NCI-H128 (cell line): ENCODE data around the gene DYNC2H1.
"Not testable (repeated sequence)": the region's sequence is repeated elsewhere in the genome, so short reads cannot be mapped to it uniquely, and the experiment has no call there.

ENCODE experiments used
- DNase-seq: peaks from one replicate; lab custom pipeline; 2025; ENCODE audit not compliant: unreplicated experiment; lab: John Stamatoyannopoulos, UW

DYNC2H1 gene

DNA sequence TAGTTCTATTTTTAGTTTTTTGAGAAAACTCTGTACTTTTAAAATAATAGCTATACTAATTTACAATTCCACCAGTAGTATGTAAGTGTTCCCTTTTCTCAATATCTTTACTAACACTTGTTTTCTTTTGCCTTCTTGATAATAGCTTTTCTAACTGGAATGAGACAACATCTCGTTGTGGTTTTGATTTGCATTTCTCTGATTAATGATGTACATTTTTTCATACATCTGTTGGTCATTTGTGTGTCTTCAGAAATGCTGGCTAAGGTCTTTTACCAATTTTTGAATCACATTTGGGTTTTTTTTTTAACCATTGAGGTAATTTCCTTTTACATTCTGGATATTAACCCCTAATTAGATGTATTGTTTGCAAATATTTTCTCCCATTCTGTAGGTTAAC lies 258.9 kb downstream of the DYNC2H1 start:
- no peak for DNase-seq

DNA sequence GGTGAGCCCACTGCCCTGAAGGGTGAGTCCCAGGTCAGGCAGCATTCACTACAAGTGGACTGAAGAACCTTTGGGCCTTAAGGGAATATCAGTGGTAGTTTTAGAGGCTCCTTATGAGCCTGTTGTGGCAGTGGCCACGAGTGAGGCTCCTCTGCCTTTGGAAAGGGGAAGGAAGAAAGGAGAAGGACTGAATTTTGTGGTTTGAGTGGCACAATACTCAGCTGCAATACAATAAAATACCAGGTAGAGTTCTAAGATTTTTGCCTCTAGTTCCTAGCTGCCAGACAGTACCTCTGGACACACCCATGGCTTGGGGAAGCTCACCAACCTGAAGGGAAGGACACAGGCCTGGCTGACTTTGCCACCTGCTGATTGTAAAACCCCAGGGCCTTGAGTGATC lies 260.9 kb downstream of the DYNC2H1 start:
- no peak for DNase-seq

DNA sequence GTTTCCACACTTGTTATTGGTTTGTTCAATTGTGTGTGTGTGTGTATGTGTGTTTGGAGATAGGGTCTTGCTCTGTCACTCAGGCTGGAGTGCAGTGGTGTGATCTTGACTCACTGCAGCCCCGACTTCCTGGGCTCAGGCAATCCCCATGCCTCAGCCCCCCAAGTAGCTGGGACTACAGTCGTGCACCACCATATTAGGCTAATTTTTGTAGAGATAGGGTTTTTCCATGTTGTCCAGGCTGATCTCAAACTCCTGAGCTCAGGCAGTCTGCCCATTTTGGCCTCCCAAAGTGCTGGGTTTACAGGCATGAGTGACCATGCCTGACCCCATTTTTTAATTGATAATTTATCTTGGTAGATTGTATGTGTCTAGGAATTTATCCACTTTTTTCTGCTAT lies 263.7 kb downstream of the DYNC2H1 start:
- no peak for DNase-seq

DNA sequence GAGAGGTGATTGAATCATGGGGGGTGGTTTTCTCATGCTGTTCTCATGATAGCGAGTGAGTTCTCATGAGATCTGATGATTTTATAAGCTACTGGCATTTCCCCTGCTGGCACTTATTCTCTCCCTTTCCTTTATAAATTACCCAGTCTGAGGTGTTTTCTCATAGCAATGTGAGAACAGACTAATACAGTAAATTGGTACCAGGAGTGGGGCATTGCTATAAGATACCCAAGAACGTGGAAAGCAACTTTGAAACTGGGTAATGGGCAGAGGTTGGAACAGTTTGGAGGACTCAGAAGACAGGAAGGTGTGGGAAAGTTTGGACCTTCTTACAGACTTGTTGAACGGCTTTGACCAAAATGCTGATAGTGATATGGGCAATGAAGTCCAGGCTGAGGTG lies 265.0 kb downstream of the DYNC2H1 start:
- not testable (repeated sequence) for DNase-seq

DNA sequence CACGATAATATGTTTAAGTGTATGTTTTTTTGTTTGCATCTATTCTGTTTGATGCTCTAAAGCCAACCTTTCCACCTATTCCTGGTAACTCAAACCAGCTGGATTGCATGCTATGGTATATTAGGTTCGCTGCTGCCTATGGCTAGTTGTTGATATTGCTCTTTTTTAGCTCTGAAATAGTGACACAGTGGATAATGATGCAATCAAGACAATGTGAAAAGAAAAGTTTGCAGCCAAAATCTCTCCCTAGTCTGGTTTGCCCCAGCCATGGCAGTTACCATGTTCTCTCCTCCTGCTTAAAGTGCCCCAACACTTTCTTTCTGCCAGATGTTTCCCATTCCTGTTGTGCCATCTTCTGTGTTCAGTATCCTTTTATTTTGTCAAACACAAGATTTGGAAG lies 269.7 kb downstream of the DYNC2H1 start:
- no peak for DNase-seq

DNA sequence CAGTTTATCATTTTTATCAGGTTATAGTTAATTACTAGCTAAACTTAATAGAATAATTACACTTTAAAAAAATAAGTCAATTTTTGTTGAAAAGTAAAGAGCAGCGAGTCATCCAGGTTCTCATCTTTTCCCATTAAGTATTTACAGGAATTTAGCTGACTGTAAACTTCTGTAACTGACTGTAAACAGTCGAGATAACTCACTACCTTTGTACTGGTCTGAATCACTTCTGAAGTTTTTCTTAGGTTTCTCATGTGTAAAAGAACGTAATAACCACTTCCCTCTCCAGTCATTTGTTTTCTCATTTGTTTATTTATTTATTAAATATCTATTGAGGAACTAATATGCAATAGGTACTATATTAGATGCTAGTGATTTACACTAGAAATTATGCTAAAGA lies 270.8 kb downstream of the DYNC2H1 start:
- DNase-seq: no peak

DNA sequence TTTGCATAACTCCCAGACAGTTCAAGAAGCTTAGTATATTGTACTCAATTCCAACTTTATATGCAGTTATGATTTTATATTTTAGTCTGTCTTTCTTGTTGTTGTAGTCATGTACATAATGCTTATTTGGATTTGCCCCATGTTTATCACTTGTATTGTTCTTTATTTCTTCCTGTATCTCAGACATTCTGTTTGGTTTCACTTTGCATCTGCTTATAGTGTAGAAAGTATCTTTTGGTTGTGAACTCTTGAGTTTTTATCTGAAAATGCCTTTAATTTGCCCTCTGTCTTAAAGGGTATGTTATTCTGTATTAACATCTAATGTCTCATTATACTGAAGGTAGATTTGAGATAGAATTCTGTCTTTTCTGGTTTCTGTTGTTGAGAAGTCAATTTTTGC lies 275.4 kb downstream of the DYNC2H1 start:
- DNase-seq: no peak

DNA sequence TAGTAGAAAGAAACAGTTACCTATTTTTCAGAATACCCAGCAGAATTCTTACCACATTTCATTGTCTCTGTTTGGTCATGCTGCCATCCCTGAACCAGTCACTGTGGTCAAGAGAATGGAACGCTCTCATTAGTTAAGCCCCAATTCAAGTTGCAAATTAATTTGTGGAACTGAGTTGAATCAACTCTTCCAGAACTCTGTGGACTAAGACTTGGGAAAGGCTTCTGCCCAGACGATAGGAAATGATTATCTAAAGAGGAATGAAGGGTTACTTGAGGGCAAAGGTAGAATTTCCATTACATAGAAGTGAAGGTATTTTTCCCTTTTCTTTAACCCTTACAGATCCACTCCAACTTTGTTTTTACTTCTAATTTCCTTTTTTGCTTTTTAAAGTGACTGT lies 286.4 kb downstream of the DYNC2H1 start:
- no peak for DNase-seq

DNA sequence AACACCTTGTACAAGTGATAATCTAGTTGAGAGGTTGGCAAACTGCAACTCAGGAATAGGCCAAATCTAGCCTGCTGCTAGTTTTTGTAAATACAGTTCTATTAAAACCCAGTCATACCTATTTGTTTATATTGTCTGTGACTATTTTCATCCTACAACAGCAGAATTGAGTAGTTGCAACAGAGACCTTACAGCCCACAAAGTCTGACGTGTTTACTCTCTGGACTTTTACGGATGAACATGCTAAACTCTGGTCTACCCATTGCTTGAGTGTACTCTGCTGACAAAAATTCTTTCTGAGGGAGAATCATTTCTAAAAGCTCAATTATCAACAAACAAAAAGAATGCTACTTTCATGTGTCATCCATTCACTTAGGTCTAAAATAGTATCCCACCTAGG lies 287.0 kb downstream of the DYNC2H1 start:
- DNase-seq: no peak

DNA sequence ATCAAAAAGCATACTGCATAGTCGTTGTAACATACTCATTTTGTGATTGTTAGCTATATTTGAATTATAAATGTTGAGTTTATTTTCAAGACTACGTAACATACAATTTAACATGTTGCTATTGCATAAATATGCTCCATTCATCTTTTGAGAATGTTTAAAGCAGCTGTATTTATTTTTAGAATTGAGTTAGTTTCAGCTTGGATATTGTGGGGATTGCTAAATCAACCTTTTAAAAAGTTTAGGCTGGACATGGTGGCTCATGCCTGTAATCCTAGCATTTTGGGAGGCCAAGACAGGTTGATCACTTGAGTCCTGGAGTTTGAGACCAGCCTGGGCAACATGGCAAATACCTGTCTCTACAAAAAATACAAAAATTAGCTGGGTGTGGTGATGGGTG lies 288.1 kb downstream of the DYNC2H1 start:
- no peak for DNase-seq

DNA sequence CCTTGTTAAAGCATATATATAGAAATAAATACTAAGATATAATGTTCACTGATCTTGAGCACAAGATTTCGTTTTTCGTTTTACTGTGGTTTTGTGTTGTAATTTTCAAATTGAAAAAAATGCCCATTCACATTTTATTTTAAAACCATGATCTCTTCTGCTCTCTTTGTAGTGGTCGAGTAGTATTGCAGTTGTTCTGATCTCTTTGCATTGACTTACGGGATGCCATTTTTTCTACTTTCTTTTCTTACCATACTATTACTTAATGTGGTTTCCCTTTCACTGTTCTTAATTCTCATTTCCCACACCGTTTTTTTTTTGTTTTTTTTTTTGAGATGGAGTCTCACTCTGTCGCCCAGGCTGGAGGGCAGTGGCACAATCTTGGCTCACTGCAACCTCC lies 289.6 kb downstream of the DYNC2H1 start:
- DNase-seq: no peak

DNA sequence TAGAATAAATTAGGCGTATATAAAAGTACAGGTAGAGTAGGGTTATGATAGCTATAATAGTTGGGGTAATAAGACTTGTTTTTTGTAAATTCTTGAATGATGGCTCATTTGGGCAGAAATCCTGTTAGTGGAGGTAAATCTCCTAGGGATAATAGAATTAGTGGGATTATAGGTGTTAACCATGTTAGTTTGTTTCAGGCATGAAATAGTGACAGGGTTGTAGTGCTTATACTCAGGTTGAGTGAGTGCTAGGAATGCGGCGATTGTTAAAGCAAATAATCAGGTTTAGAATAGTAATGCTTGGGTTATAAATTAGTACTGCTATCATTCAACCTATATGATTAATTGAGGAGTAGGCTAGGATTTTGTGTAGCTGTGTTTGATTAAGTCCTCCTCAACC lies 297.1 kb downstream of the DYNC2H1 start:
- DNase-seq: no peak

DNA sequence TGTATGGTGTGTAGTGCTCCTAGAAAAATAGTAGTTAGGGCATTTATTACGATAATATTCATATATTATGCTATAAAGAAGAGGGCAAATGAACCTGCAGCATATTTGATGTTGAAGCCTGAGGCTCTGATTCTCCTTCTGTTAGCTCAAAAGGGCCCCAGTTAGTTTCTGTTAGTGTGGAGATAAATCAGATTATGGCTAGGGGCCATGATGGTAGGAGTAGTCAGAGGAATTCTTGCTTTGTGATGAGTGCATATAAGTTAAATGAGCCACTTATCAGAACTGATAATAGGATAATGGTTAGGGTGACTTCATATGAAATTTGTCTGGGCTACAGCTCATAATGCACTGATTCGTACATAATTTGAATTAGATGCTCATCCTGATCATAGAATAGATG lies 298.4 kb downstream of the DYNC2H1 start:
- DNase-seq: no peak

DNA sequence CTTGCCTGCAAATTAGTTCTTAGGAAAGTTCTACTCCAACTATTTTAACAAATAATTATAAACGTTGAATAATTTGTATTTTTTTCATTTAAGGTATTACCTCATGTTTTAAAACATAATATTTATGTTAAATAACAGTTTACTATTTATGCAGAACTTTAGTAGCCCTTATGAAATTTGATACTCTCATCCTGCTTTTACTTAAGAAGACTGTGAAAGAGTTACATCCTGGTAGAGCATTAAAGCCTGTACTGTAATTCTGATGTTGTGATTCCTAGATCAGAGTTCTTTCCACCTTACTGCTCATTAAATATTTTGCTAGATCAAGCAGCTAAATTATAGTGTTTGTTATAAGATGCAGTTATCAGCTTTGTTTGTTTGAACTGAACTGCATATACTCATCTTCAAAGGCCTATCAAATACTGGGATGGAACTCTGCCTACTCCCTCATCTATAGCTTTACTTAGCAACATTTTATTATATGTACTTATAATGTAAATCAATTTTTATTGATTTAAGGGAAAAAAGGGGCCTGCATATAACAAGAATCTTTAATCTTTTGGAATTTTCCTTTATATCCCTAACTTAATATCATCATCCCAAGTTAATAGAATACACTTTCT lies 304.2 kb downstream of the DYNC2H1 start:
- no peak for DNase-seq

DNA sequence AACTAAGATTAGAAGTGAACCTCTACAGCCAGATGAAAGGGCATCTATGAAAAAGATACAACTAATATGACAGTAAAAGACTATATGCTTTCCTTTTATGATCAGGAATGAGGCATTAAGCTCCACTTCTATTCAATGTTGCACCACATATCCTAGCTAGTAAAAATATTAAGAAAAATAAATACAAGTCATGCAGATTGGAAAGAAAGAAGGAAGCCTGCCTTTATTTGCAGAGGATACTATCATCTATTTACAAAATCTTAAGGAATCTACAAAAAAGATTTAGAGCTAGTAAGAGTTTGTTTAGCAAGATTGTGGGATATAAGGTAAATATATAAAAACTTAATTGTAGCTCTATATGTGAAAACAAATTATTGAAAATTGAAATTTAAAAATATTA lies 308.8 kb downstream of the DYNC2H1 start:
- no peak for DNase-seq

DNA sequence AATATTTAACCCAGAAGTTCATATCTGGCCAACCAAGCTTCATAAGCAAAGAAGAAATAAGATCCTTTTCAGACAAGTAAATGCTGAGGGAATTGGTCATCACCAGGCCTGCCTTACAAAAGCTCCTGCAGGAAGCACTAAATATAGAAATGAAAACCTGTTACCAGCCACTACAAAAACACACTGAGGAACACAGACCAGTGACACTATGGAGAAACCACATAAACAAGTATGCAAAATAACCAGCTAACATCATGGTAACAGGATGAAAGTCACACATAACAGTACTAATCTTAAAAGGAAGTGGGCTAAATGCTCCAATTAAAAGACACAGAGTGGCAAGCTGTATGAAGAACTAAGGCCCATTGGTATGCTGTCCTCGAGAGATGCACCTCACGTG lies 311.4 kb downstream of the DYNC2H1 start:
- DNase-seq: no peak

DNA sequence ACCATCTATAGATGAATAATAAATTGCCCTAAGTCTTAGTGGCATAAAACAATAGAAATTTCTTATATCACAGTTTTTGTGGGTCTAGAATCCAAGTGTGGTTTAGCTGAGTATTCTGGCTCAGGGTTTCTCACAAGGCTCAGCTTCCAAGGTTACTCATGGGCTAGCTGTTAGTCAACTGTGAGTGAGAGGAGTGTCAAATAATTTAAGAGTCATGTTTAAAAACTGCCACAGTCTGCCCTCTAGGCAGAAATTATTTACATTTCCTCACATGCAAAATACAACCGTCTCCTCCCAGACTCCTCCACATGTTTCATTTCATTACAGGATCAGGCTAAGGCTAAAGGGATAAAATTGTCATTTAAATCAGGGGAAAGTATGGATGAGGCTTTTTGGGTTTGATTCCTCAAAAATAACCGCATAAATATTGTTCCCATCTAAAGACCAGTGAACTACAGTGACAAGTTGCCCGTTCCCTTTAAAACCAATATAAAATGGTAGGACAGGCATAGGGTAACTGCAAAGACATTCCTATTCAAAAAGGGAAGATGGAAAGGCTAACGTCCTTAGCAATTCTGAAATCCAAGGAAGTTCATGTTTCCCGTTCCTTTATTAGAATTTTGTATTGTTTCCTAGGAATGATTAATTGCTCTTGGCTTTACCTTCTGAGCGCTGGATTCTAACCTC lies 324.3 kb downstream of the DYNC2H1 start:
- DNase-seq: no peak

DNA sequence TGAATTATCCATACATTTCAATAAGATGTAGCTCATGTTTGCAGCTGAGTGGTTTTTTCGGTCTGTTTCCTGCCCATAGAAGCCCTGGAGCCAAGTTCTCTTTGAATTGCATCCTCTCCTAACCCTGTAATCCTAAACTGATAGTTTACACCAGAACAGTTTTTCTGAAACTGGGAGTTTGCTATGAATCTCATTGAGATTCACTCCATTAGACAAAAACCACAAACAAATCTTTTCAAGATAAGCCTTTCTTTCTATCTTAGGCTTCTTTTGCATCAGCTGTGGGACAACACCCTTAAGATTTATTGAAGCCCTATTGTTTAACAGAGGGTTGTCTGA lies 324.8 kb downstream of the DYNC2H1 start:
- DNase-seq: no peak

DNA sequence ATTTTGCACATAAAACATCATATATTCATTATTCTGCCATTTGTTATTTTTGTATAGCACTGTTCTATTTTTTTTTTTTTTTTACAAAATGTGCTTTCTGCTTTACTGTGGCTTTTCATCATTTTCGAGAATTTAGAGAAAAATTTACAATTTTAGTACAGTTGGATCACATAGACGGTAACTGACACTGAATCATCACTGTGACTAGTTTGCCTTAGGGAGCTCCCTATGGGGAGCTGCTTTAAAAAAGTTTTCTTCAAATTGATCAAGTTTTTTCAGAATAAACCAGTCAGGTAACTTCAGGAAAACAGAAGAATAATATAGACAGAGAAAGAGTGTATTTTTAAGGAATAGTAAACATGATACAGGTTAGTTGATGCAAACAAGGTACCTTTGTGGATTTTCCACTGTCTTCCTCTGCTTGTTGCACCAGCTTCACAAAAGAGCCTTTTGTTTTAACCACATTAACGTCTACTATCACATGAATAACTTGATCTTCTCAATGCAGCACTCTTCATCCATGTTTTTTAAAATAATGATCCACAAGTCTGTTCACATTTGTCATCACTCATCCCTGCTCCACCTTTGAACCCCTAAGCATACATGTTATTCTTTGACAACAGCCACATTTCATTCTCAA lies 327.0 kb downstream of the DYNC2H1 start:
- DNase-seq: no peak

DNA sequence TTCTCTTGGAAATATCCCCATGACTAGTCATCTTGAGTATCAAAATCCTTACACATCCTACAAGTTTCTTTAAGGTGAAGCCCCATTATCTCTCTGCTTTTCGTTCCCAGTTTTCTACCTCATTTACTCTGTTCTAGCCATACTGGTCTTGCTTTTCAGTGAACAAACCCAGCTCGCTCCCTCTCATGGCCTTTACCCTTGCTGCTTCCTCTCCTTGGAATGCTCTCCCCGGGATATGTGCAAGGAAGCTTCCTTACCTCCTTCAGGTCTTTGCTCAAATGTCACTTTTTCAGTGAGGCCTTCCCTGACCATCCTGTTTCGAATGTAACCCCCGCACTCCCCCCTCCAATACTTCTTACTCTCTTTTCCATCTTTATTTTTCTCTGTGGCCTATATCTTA lies 331.8 kb downstream of the DYNC2H1 start:
- DNase-seq: no peak

DNA sequence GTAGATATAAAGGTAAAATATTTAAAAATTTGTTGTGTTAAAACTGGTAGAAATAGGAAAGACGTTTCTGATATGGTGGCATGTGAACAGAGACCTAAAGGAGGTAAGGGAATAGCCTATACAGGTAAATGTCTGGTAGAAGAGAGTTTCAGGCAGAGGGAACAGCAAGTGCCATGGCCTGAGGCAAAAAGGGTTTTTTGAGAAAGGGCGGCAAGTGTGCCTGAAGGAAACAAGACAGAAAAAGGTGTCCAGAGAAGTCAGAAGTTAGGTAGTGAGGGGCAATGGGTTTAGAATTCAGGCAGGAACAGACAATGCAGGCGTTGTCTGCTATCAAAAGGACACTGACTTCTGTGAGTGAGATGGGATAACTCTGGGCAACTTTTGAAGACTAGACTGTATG lies 339.7 kb downstream of the DYNC2H1 start:
- DNase-seq: no peak

DNA sequence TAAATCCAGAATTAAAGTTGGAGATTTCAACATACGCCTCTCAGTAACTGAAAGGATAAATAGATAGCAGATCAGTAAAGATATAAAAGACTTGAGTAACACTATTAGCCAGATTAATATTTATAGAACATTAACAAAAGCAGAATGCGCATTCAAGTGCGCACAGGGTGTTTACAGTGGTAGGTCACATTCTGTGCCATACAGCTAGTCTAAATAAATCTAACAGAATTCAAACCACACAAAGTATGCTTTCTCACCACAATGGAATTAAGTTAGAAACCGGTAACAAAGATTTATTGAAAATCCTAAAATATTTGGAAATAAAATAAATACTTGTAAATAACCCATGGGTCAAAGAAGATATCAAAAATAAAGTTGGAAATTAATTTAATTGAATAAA lies 341.0 kb downstream of the DYNC2H1 start:
- DNase-seq: no peak

DNA sequence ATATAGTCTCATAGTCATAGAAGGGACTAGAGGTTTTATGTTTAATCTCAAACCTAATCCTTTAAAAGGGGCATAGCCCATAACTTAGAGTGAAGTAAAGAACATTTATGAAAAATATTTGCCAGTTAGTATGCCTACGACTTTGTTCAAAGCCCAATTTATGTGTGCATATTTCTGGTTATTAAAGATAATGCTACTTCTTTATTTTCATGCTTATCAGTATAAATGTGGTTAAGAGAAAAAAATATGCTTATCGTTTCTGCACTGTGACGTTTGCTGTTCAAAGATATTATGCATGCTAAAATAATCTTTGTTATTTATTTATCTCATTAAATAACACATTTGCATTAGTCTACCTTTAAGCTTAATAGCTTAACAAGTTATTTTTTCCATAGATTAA lies 343.9 kb downstream of the DYNC2H1 start:
- no peak for DNase-seq
